ENCODE results near the gene ANKRD40. TPM values are rescaled to one million over a fixed set of nuclear protein-coding genes. Genes with fewer than 3 reads are reported as not detected.
"Not testable (repeated sequence)": the region's sequence is repeated elsewhere in the genome, so short reads cannot be mapped to it uniquely, and the experiment has no call there.

ANKRD40 gene
- total and polyA plus RNA-seq, 2 donors, result 11.9 to 16.6 TPM

- H3K4me1 ChIP-seq (ENCODE audit: control insufficient read depth in 2 of 2, insufficient read depth in 2 of 2, low read length in 2 of 2), result peaks cover 0 to 7% of the 10 kb centered on the region in 2 donors
- no peak overlapping the region for H3K4me3 ChIP-seq (ENCODE audit: low read length in 2 of 2)
- H3K27ac ChIP-seq (ENCODE audit: low read depth in 1 of 2, low read length in 1 of 2), result no peak overlapping the region
- peaks cover 0 to 17% of the 10 kb centered on the region in 2 donors for H3K27me3 ChIP-seq (ENCODE audit: control insufficient read depth in 2 of 2, insufficient read depth in 1 of 2, low read length in 1 of 2)
- no peaks in the 10 kb centered on the region for H3K9me3 ChIP-seq (ENCODE audit: control insufficient read depth in 2 of 2, insufficient read depth in 1 of 2, low read length in 1 of 2)
- H3K36me3 ChIP-seq (ENCODE audit: control insufficient read depth in 2 of 2, insufficient read depth in 2 of 2, low read length in 1 of 2), result no peaks in the 10 kb centered on the region
- 95% methylated on average over 15 of the region's 15 CpGs for WGBS
- no peak for DNase-seq (ENCODE audit: low read depth in 6 of 9, low spot score in 9 of 9)
Measured at GRCh38 chr17:50684612-50685333, 22.9 kb downstream of the ANKRD40 start.

GRCh38 chr17:50684288-50684611 is 23.5 kb downstream of the ANKRD40 start:
- DNase-seq (ENCODE audit: low read depth in 6 of 9, low spot score in 9 of 9), result no peak
- Histone ChIP-seq H3K27ac (ENCODE audit: low read depth in 1 of 2, low read length in 1 of 2) (no peak overlapping the region), H3K9me3 (ENCODE audit: control insufficient read depth in 2 of 2, insufficient read depth in 1 of 2, low read length in 1 of 2) (no peaks in the 10 kb centered on the region), H3K27me3 (ENCODE audit: control insufficient read depth in 2 of 2, insufficient read depth in 1 of 2, low read length in 1 of 2) (peaks cover 0 to 22% of the 10 kb centered on the region in 2 donors), H3K4me1 (ENCODE audit: control insufficient read depth in 2 of 2, insufficient read depth in 2 of 2, low read length in 2 of 2) (peaks cover 0 to 2% of the 10 kb centered on the region in 2 donors), H3K36me3 (ENCODE audit: control insufficient read depth in 2 of 2, insufficient read depth in 2 of 2, low read length in 1 of 2) (no peaks in the 10 kb centered on the region), H3K4me3 (ENCODE audit: low read length in 2 of 2) (no peak overlapping the region)
- 95% methylated on average over 5 of the region's 5 CpGs for WGBS

- peaks cover 0 to 22% of the 10 kb centered on the region in 2 donors for H3K27me3 ChIP-seq (ENCODE audit: control insufficient read depth in 2 of 2, insufficient read depth in 1 of 2, low read length in 1 of 2)
- H3K27ac ChIP-seq (ENCODE audit: low read depth in 1 of 2, low read length in 1 of 2), result no peak overlapping the region
- 96% methylated on average over 28 of the region's 28 CpGs for WGBS
- H3K9me3 ChIP-seq (ENCODE audit: control insufficient read depth in 2 of 2, insufficient read depth in 1 of 2, low read length in 1 of 2), result no peaks in the 10 kb centered on the region
- H3K4me1 ChIP-seq (ENCODE audit: control insufficient read depth in 2 of 2, insufficient read depth in 2 of 2, low read length in 2 of 2), result no peaks in the 10 kb centered on the region
- no peak for DNase-seq (ENCODE audit: low read depth in 6 of 9, low spot score in 9 of 9)
- no peaks in the 10 kb centered on the region for H3K36me3 ChIP-seq (ENCODE audit: control insufficient read depth in 2 of 2, insufficient read depth in 2 of 2, low read length in 1 of 2)
- no peak overlapping the region for H3K4me3 ChIP-seq (ENCODE audit: low read length in 2 of 2)
Measured at GRCh38 chr17:50683434-50684287, 24.1 kb downstream of the ANKRD40 start.

- Histone ChIP-seq H3K27me3 (ENCODE audit: control insufficient read depth in 2 of 2, insufficient read depth in 1 of 2, low read length in 1 of 2) (peaks cover 0 to 22% of the 10 kb centered on the region in 2 donors), H3K9me3 (ENCODE audit: control insufficient read depth in 2 of 2, insufficient read depth in 1 of 2, low read length in 1 of 2) (no peaks in the 10 kb centered on the region), H3K4me3 (ENCODE audit: low read length in 2 of 2) (no peak overlapping the region), H3K4me1 (ENCODE audit: control insufficient read depth in 2 of 2, insufficient read depth in 2 of 2, low read length in 2 of 2) (no peaks in the 10 kb centered on the region), H3K36me3 (ENCODE audit: control insufficient read depth in 2 of 2, insufficient read depth in 2 of 2, low read length in 1 of 2) (no peaks in the 10 kb centered on the region), H3K27ac (ENCODE audit: low read depth in 1 of 2, low read length in 1 of 2) (no peak overlapping the region)
- DNase-seq (ENCODE audit: low read depth in 6 of 9, low spot score in 9 of 9), result no peak
- WGBS, result 95% methylated on average over 3 of the region's 3 CpGs
Measured at GRCh38 chr17:50682938-50683337, 24.8 kb downstream of the ANKRD40 start.

GRCh38 chr17:50682441-50682840 is 25.3 kb downstream of the ANKRD40 start:
- no peak overlapping the region for H3K4me3 ChIP-seq (ENCODE audit: low read length in 2 of 2)
- H3K27me3 ChIP-seq (ENCODE audit: control insufficient read depth in 2 of 2, insufficient read depth in 1 of 2, low read length in 1 of 2), result peaks cover 0 to 22% of the 10 kb centered on the region in 2 donors
- no peaks in the 10 kb centered on the region for H3K9me3 ChIP-seq (ENCODE audit: control insufficient read depth in 2 of 2, insufficient read depth in 1 of 2, low read length in 1 of 2)
- WGBS, result 96% methylated on average over 3 of the region's 3 CpGs
- no peak for DNase-seq (ENCODE audit: low read depth in 6 of 9, low spot score in 9 of 9)
- no peak overlapping the region for H3K27ac ChIP-seq (ENCODE audit: low read depth in 1 of 2, low read length in 1 of 2)
- H3K4me1 ChIP-seq (ENCODE audit: control insufficient read depth in 2 of 2, insufficient read depth in 2 of 2, low read length in 2 of 2), result no peaks in the 10 kb centered on the region
- no peaks in the 10 kb centered on the region for H3K36me3 ChIP-seq (ENCODE audit: control insufficient read depth in 2 of 2, insufficient read depth in 2 of 2, low read length in 1 of 2)

- no peak for DNase-seq (ENCODE audit: low read depth in 6 of 9, low spot score in 9 of 9)
- H3K4me1 ChIP-seq (ENCODE audit: control insufficient read depth in 2 of 2, insufficient read depth in 2 of 2, low read length in 2 of 2), result no peaks in the 10 kb centered on the region
- H3K4me3 ChIP-seq (ENCODE audit: low read length in 2 of 2), result no peak overlapping the region
- WGBS, result 67% methylated on average over 27 of the region's 27 CpGs
- no peaks in the 10 kb centered on the region for H3K9me3 ChIP-seq (ENCODE audit: control insufficient read depth in 2 of 2, insufficient read depth in 1 of 2, low read length in 1 of 2)
- no peaks in the 10 kb centered on the region for H3K36me3 ChIP-seq (ENCODE audit: control insufficient read depth in 2 of 2, insufficient read depth in 2 of 2, low read length in 1 of 2)
- H3K27ac ChIP-seq (ENCODE audit: low read depth in 1 of 2, low read length in 1 of 2), result no peak overlapping the region
- H3K27me3 ChIP-seq (ENCODE audit: control insufficient read depth in 2 of 2, insufficient read depth in 1 of 2, low read length in 1 of 2), result peaks cover 0 to 22% of the 10 kb centered on the region in 2 donors
Measured at GRCh38 chr17:50681263-50682200, 26.2 kb downstream of the ANKRD40 start.

GRCh38 chr17:50680543-50681262 is 27.0 kb downstream of the ANKRD40 start:
- not testable (repeated sequence) for H3K4me3 ChIP-seq (ENCODE audit: low read length in 2 of 2); DNase-seq (ENCODE audit: low read depth in 6 of 9, low spot score in 9 of 9); H3K9me3 ChIP-seq (ENCODE audit: control insufficient read depth in 2 of 2, insufficient read depth in 1 of 2, low read length in 1 of 2); H3K27ac ChIP-seq (ENCODE audit: low read depth in 1 of 2, low read length in 1 of 2); H3K36me3 ChIP-seq (ENCODE audit: control insufficient read depth in 2 of 2, insufficient read depth in 2 of 2, low read length in 1 of 2); H3K4me1 ChIP-seq (ENCODE audit: control insufficient read depth in 2 of 2, insufficient read depth in 2 of 2, low read length in 2 of 2)
- 77% methylated on average over 12 of the region's 12 CpGs for WGBS
- peaks cover 0 to 22% of the 10 kb centered on the region in 2 donors for H3K27me3 ChIP-seq (ENCODE audit: control insufficient read depth in 2 of 2, insufficient read depth in 1 of 2, low read length in 1 of 2)

GRCh38 chr17:50680126-50680525 is 27.6 kb downstream of the ANKRD40 start:
- no peak for DNase-seq (ENCODE audit: low read depth in 6 of 9, low spot score in 9 of 9)
- Histone ChIP-seq H3K4me3 (ENCODE audit: low read length in 2 of 2) (no peak overlapping the region), H3K9me3 (ENCODE audit: control insufficient read depth in 2 of 2, insufficient read depth in 1 of 2, low read length in 1 of 2) (no peaks in the 10 kb centered on the region), H3K4me1 (ENCODE audit: control insufficient read depth in 2 of 2, insufficient read depth in 2 of 2, low read length in 2 of 2) (no peaks in the 10 kb centered on the region), H3K27ac (ENCODE audit: low read depth in 1 of 2, low read length in 1 of 2) (no peak overlapping the region), H3K36me3 (ENCODE audit: control insufficient read depth in 2 of 2, insufficient read depth in 2 of 2, low read length in 1 of 2) (no peaks in the 10 kb centered on the region), H3K27me3 (ENCODE audit: control insufficient read depth in 2 of 2, insufficient read depth in 1 of 2, low read length in 1 of 2) (peaks cover 0 to 22% of the 10 kb centered on the region in 2 donors)
- 99% methylated on average over 5 of the region's 5 CpGs for WGBS

Data from thymus (tissue), 11 donors.